ENCODE measurements around the gene OSTC.

Gene OSTC

DNA sequence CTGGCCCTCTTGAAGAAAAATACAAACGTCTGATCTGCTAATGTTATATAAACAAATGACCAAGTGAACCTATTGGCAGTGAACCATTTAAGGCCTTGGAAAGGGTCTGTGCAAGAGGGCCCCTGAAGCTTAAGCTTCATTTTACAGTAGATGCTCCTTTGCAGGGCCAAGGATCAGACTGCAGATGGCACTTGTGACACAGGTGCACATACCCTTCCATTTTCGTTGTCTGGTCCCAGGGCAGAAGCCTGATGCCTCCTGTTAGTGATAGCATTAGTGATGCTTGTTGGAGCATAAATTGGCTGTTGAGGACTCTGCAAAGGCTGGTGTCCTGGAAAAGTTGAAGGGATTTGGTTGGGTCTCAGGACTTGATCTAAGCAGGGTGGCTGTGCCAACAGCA lies 65.9 kb downstream of the OSTC start:
- DNase-seq (ENCODE audit: low spot score), result no peak

DNA sequence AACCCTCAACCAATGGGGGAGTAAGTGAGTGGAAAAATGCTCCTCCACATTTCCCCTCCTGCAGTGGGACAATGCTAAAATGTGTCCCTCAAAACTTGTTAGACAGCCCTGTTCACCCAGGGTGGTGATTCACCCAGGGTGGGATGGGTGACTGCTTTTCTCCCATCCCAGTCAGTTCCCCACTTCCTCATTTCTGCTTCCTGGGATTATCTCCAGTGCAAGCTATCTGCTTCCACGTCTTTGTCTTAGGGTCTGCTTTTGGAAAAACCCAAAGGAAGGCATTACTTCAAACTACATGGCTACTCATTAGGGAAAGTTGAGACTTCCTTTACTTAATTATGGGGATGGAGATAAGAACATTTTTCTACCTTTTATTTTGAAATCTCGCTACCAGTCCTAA lies 67.0 kb downstream of the OSTC start:
- no peak for DNase-seq (ENCODE audit: low spot score)

Data from RKO (cell line).